ENCODE measurements around the gene C20orf204.

C20orf204 gene

GRCh38 chr20:64042054-64042781, 6.2 kb downstream of the C20orf204 start:
- DNase-seq: no peak

DNA sequence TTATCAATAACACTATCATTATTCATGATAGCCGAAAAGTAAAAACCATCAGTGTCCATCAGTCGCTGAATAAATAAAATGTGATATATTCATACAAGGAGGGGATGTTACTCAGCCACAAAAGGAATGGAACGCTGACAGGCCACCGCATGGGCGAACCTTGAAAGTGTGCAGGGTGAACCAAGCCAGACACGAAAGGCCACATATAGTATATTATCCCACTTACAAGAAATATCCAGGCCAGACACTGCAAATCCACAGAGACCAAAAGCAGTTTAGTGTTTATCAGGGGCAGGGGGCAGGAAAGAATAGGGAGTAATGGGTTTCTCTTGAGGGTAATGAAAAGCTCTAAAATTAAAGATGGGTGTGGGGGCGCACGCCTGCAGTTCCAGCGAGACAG, 7.8 kb downstream of the C20orf204 start:
- no peak for DNase-seq

DNA sequence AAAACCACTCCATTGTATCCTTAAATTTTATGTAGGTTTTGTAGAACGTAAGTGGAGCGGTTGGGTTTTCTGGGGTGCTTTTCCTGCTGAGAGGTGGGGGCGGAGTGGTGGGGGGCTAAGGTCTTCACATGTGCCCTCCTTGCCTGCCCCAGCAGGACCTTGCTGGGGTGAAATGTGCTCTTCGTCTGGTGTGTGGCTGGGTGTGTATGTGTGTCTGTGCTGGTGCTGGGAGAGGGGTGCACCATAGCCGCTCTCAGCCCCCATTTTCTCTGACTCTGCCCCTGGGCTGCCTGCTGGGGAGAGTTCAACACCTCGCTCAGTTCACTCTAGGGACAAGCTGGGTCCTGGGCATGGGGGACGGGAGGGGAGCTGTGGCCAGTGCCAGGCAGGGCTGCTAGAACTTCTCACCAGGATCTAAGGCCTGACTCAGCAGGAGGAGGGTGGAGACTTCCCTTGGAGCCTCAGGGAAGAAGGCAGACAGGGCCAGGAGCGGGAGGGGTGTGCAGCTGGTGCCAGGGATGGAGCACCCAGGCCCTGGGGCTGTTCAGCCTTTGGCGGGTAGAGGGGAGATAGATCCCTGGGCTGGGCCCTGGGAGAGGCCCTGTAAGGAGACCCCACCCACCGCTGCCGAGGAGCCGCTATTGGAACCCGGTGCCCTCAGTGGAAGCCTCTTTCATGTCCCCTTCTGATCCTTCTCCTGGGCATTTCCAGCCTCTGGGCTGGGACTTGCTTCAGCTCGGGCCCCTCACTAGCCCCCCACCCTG, 8.7 kb downstream of the C20orf204 start:
- no peak for DNase-seq

GRCh38 chr20:64045346-64046011, 9.5 kb downstream of the C20orf204 start:
- no peak for DNase-seq

DNA sequence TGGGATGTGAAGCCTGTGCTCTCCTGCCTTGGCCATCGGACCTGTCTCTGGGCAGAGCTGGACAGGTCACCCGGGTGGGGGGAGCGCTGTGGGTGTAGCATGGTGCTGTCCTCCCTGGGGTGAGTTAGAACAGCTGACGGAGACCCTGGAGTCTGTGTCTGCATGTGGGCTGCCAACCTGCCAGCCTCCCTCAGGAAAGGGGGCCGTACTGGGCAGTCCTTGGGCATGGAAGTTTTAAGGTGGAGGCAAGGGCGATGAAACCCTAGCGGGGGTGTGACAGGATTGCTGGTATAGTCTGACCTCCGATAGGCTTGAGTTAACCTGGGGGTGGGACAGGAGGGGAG, 11.0 kb downstream of the C20orf204 start:
- no peak for DNase-seq

GRCh38 chr20:64047968-64048401, 12.0 kb downstream of the C20orf204 start:
- no peak for DNase-seq

DNA sequence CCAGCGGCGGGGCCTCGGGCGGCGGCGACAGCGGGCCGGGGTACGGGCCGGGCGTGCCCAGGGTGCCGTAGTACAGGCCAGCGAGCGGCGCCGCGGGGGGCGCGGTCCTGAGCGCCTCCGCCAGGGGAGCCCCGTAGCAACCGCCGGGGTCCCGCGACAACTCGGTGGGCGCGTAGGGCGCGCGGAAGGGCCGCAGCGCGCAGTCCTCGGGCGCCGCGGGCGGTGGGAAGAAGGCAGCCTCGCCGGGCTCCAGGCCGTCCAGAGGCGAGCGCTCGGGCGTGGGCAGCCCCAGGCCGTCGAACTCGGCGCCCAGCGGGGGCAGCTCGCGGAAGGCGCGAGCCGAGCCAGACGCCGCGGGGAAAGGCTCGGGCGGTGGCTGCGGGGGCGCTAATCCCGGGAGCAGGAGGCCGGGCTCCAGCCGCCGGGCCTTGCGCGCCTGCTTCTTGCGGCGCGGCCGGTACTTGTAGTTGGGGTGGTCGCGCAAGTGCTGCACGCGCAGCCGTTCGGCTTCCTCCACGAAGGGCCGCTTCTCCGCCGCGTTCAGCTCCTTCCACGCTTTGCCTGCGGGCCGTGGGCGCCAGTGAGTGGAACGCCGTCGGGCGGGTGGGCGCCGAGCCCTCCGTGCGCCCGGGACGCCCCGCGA, 12.5 kb downstream of the C20orf204 start:
- no peak for DNase-seq

DNA sequence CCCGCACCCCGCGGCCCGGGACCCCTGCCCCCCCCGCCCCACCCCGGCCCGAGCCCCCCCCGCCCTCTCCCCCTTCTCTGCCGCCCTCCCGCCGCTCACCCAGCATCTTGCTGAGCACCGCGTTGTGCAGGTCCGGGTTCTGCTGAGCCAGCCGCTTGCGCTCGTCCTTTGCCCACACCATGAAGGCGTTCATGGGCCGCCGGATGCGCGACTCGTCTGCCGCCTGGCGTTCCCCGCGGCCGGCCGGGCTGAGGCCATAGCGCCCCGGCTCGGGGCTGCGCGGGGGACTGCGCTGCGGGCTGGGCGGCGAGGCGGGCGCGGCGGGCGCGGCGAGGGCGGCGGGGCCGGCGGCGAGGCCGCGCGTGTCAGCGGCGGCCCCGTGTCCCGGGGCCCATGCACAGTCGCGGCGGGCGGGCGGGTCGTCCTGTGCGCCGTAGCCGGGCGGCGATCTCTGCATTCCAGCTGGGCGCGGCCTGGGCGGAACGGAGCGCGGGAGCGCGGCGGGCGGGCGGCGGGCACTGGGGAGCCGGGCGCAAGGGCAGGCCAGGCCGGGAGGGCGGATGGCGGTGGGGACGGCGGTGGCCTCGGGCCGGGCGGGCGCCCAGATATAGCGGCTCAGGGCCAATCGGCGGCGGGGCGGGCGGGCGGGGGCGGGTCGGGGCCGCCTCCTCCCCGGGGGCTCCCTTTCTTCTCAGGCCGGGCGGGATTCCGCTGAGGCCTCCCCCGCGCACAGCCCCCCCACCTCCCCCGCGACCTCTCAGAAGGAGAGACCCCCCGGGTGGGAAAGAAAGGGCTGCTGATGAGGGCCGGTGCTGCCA, 13.3 kb downstream of the C20orf204 start, which contains the start of gene SOX18:
Gene SOX18, minus strand, starts transcription at position 580 of the 818 bp plus-strand sequence. Its CDS starts 123 bp downstream, at position 457.
- DNase-seq: no peak

GRCh38 chr20:64049878-64050260, 13.9 kb downstream of the C20orf204 start:
- no peak for DNase-seq

DNA sequence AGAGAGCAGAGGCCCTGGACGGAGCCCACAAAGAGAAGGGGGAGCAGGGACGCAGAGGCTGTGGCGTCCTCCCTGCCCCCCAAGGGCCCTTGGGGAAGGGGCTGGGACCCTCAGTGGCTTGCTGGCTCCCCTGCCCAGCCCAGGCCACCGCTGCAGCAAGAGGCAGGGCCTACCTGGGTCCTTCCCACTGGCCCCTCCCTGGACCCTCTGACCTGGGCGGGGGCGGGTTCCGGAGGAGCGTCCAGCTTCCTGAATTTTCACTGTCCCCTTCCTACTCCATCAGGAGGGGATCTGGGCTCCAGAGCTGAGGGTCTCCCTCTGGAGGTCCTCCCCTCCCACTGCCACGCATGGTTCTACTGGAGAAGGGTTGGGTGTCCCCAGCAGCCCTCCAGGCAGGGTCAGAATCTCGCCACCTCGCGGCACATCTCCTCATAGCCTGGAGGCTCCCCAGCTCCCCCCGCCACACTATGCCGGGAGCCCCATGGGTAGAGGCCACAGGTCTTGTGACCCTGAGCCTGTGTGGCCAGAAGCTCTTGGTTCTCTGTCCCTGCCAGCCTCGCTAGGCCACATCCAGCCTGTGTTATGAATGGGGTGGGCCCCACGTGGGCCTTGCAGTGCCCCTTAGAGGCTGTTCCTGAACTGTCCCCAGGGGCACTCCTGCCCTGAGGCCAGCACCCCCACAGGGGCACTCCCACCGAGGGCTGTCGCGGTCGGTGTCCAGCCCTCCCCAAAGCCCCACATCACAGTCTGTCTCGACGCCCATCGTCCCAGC, 14.5 kb downstream of the C20orf204 start:
- DNase-seq: no peak

DNA sequence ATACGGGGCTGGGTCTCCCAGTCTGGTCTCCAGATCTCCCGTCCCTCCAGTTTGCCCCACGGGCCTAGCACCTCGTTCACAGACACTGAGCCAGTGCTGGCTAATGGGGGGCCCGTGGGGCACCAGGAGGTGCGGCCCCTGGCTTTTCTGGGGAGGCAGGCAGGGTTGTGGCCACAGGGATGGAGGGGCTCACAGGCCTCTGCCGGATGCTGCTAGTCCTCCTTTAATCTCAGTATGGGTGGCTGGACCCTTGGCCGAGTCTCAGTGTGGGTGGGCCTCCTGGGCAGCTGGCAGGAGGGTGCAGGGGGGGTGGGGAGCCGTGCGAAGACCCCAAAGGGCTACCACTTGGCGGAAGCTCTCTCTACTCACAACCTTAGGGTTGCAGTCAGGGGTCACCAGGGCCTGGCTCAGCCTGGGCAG, 15.1 kb downstream of the C20orf204 start:
- no peak for DNase-seq

DNA sequence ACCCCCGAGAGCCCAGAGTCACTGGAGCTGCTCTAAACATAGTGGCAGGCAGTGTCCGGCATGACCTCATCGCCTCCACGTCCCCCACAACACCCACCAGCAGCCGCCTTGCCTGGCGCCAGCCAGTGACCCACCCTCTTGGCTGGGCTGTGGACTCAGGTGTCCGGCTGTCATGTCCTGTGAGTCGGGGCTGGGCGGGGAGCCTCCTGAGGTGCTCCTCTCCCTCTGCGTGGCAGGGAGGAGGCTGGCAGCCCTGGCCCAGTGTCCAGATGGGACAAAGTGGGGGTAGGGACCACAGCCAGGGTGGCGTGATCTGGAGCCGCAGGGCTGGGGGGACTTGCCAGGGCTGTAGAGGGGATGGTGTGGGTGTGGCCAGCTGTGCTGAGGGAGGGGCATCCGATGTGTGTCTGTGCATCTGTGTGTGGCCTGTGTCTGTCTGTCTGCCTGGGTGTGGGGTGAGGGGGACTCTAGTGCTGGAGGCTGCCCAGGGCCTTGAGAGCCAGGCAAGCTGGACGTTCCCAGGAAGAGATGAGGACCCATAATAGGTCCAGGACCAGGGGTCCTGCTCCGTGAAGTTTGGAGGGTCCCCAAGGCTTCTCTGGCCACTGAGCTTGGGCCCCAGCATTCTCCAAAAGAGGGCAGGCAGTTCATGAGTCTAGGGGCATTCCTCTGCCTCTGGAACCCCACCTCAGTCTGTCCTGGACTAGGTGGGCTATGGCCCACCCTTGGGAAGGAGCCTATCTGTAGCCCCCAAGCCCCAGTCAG, 15.8 kb downstream of the C20orf204 start:
- DNase-seq: no peak

- DNase-seq: no peak
These were observed 16.3 kb downstream of the C20orf204 start for GRCh38 chr20:64052326-64052722.

- no peak for DNase-seq
These were observed 17.2 kb downstream of the C20orf204 start for GRCh38 chr20:64052987-64053840.

DNA sequence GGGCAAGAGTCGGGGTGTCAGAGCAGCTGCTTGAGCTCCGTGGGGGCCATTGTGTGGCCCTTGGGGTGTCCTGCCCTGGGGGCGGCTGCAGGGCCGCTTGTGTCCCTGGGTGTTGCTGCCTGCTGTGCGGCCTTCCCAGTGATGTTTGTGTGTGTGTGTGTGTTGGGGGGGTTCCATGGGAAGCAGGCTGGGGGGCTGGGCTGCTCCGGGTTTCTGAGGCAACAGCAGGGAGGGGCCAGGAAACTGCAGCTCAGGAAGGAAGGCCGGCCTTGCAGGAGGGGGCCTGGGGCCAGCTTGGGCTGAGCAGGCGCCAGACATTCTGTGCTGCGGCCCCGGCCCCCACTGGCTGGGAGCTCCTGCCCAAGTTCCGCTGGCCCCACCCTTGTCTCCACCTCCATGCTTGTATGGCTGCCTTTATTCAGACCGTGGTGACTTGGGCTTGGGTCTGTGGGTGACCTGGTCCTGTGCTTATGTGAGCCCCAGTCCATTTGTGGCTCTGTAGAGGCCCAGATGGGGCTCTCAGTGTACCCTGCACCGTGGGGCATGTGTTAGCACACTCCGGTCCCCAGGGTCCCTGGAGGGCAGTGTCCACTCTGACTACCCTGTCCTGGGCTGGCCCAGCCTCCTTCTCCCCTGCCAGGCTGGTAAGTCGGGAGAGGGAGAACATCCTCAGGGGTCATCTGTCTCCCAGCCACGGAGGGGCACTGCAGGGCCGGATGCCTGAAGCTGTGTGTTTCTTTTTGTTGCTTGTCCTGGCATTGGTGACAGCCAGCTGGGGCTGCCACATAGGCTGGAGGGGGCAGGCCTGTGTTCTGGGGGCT, 18.1 kb downstream of the C20orf204 start:
- DNase-seq: no peak

DNA sequence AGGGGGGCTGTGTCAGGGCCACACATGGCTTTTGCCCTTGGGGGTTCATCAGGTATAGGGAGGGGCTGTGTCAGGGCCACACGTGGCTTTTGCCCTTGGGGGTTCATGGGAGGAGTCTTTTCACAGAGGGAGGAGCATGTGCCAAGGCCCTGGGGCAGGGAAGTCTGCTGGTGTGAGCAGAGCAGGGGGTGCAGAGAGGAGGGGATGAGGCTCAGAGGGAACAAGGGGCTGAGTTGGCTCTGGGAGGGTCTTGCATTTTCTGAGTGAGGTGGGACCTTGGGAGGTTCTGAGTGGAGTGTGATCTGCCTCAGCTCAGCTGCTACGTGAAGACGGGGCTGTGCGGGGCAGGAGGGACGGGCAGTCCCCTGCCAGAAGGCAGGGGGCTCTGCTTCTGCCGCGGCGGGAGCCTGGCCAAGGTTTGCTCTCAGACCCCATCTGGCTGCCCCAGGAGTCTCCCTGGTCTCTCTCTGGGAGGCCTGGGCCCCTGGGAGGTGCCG, 19.5 kb downstream of the C20orf204 start:
- DNase-seq: no peak

GRCh38 chr20:64055893-64056638, 20.1 kb downstream of the C20orf204 start:
- DNase-seq: no peak

DNA sequence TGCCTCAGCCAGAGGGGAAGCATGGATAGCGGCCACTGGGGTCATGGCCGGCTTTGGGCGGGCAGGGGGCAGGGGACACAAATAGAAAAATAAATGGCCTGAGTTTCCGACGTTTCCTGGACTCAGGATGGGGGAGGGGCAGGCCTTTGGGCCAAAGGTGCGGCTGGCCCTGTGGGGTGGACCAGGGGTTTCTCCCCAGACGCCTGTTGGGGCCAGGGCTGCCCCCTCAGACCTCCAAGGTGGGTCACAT, 20.6 kb downstream of the C20orf204 start:
- no peak for DNase-seq
